Adipocyte (in vitro differentiated cells): ENCODE measurements around the gene OLIG1.

Experiments
- DNase-seq: peaks from one replicate; pipeline ENCODE4 v3.0.0-alpha.2; 2015; ENCODE audit warnings: low read depth
- H3K27me3 ChIP-seq: replicated peaks from 2 replicates; pipeline ENCODE4 v1.7.0; 2013; ENCODE audit warnings: mild to moderate bottlenecking, low read length, moderate library complexity; ENCODE audit not compliant: control insufficient read depth, insufficient read depth
- H3K36me3 ChIP-seq: 2 replicates; pipeline ENCODE4 v1.7.0; 2013; ENCODE audit warnings: low read length, mild to moderate bottlenecking, moderate library complexity; ENCODE audit not compliant: control insufficient read depth, insufficient read depth, severe bottlenecking
- H3K4me1 ChIP-seq: 2 replicates; pipeline ENCODE4 v1.7.0; 2013; ENCODE audit warnings: mild to moderate bottlenecking, low read length, moderate library complexity; ENCODE audit not compliant: control insufficient read depth, insufficient read depth
- H3K4me3 ChIP-seq: 2 replicates; pipeline ENCODE4 v1.7.0; 2013; ENCODE audit warnings: mild to moderate bottlenecking, low read length, moderate library complexity
- H3K9ac ChIP-seq: 2 replicates; pipeline ENCODE4 v1.7.0; 2013; ENCODE audit warnings: mild to moderate bottlenecking, low read length, moderate library complexity
- H3K9me3 ChIP-seq: 2 replicates; pipeline ENCODE4 v1.7.0; 2013; ENCODE audit warnings: mild to moderate bottlenecking, low read length, moderate library complexity; ENCODE audit not compliant: control insufficient read depth

The OLIG1 gene

GRCh38 chr21:33026443-33026858, 43.5 kb upstream of the OLIG1 start:
- Histone ChIP-seq H3K9ac (no peak overlapping the region), H3K4me3 (no peak overlapping the region), H3K27me3 (peaks cover 88% of the 10 kb centered on the region), H3K36me3 (no peaks in the 10 kb centered on the region), H3K9me3 (peaks cover 6% of the 10 kb centered on the region), H3K4me1 (peaks cover 14% of the 10 kb centered on the region)
- no peak for DNase-seq

GRCh38 chr21:33026878-33027400, 43.0 kb upstream of the OLIG1 start:
- peaks cover 14% of the 10 kb centered on the region for H3K4me1 ChIP-seq
- H3K4me3 ChIP-seq: no peak overlapping the region
- H3K9ac ChIP-seq: no peak overlapping the region
- DNase-seq: no peak
- H3K27me3 ChIP-seq: peaks cover 88% of the 10 kb centered on the region
- no peaks in the 10 kb centered on the region for H3K36me3 ChIP-seq
- peaks cover 4% of the 10 kb centered on the region for H3K9me3 ChIP-seq

- H3K9ac ChIP-seq: no peak overlapping the region
- peaks cover 4% of the 10 kb centered on the region for H3K9me3 ChIP-seq
- H3K27me3 ChIP-seq: peaks cover 88% of the 10 kb centered on the region
- H3K36me3 ChIP-seq: no peaks in the 10 kb centered on the region
- no peak overlapping the region for H3K4me3 ChIP-seq
- DNase-seq: no peak
- peaks cover 14% of the 10 kb centered on the region for H3K4me1 ChIP-seq
Measured at GRCh38 chr21:33027401-33028286, 42.3 kb upstream of the OLIG1 start.

GRCh38 chr21:33028287-33028670, 41.7 kb upstream of the OLIG1 start:
- Histone ChIP-seq H3K9ac (no peak overlapping the region), H3K9me3 (peaks cover 4% of the 10 kb centered on the region), H3K4me1 (peaks cover 14% of the 10 kb centered on the region), H3K27me3 (peaks cover 85% of the 10 kb centered on the region), H3K36me3 (no peaks in the 10 kb centered on the region), H3K4me3 (no peak overlapping the region)
- DNase-seq: no peak

- no peaks in the 10 kb centered on the region for H3K36me3 ChIP-seq
- peaks cover 14% of the 10 kb centered on the region for H3K4me1 ChIP-seq
- DNase-seq: peak; percentile 16
- H3K27me3 ChIP-seq: peaks cover 85% of the 10 kb centered on the region
- H3K9me3 ChIP-seq: peaks cover 4% of the 10 kb centered on the region
- H3K9ac ChIP-seq: no peak overlapping the region
- H3K4me3 ChIP-seq: peak overlapping the region; percentile 33
Measured at GRCh38 chr21:33028773-33029384, 41.1 kb upstream of the OLIG1 start.

GRCh38 chr21:33029385-33029921, 40.5 kb upstream of the OLIG1 start:
- peak overlapping the region; percentile 33 for H3K4me3 ChIP-seq
- H3K9me3 ChIP-seq: no peaks in the 10 kb centered on the region
- no peak for DNase-seq
- no peak overlapping the region for H3K9ac ChIP-seq
- peaks cover 85% of the 10 kb centered on the region for H3K27me3 ChIP-seq
- H3K4me1 ChIP-seq: peaks cover 10% of the 10 kb centered on the region
- no peaks in the 10 kb centered on the region for H3K36me3 ChIP-seq

- H3K4me1 ChIP-seq: peaks cover 10% of the 10 kb centered on the region
- no peak for DNase-seq
- H3K4me3 ChIP-seq: no peak overlapping the region
- H3K9me3 ChIP-seq: no peaks in the 10 kb centered on the region
- H3K36me3 ChIP-seq: no peaks in the 10 kb centered on the region
- peaks cover 85% of the 10 kb centered on the region for H3K27me3 ChIP-seq
- no peak overlapping the region for H3K9ac ChIP-seq
Measured at GRCh38 chr21:33029975-33030461, 39.9 kb upstream of the OLIG1 start.

GRCh38 chr21:33030633-33031032, 39.3 kb upstream of the OLIG1 start:
- Histone ChIP-seq H3K9ac (no peak overlapping the region), H3K36me3 (no peaks in the 10 kb centered on the region), H3K4me3 (no peak overlapping the region), H3K4me1 (peaks cover 10% of the 10 kb centered on the region), H3K9me3 (no peaks in the 10 kb centered on the region), H3K27me3 (peaks cover 83% of the 10 kb centered on the region)
- no peak for DNase-seq

GRCh38 chr21:33031152-33031911, 38.6 kb upstream of the OLIG1 start:
- no peaks in the 10 kb centered on the region for H3K9me3 ChIP-seq
- H3K9ac ChIP-seq: no peak overlapping the region
- no peak overlapping the region for H3K4me3 ChIP-seq
- DNase-seq: no peak
- peaks cover 10% of the 10 kb centered on the region for H3K4me1 ChIP-seq
- peaks cover 78% of the 10 kb centered on the region for H3K27me3 ChIP-seq
- no peaks in the 10 kb centered on the region for H3K36me3 ChIP-seq

- Histone ChIP-seq H3K4me3 (no peak overlapping the region), H3K9me3 (no peaks in the 10 kb centered on the region), H3K27me3 (peaks cover 69% of the 10 kb centered on the region), H3K4me1 (peaks cover 10% of the 10 kb centered on the region), H3K9ac (no peak overlapping the region), H3K36me3 (no peaks in the 10 kb centered on the region)
- no peak for DNase-seq
Measured at GRCh38 chr21:33032434-33033047, 37.4 kb upstream of the OLIG1 start.
